Stimulated activated naive CD4-positive, alpha-beta T cell treated with Interleukin-2 at 50 U/mL for 16 hours (primary cell): ENCODE results near the gene SLC6A20.
"Not testable (repeated sequence)": the region's sequence is repeated elsewhere in the genome, so short reads cannot be mapped to it uniquely, and the experiment has no call there.

Experiments used
- DNase-seq: peaks from one replicate; lab custom pipeline; 2025; lab: John Stamatoyannopoulos, UW

The SLC6A20 gene

GRCh38 chr3:45757141-45757540, 39.2 kb downstream of the SLC6A20 start:
- DNase-seq = not testable (repeated sequence)

DNA sequence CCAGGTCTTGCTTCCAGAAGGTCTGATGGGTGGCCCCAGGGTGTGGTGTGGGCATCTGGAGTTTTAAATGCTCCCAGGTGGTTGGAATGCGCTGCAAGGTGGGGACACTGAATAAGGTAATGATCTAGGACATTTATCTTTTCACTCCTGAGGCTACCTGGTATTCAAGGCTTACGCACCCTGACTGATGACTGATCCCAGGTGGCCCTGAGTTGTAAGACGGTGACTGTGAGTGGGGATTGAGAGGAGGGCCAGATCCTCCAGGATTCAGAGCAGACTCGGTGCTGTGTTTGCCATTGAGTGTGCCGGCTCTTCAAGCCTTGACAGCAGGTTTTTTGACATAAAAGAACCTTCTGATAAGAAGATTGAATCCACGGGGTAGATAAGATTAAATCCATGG, 40.3 kb downstream of the SLC6A20 start:
- DNase-seq = no peak

GRCh38 chr3:45754461-45754860, 41.9 kb downstream of the SLC6A20 start:
- DNase-seq = no peak

GRCh38 chr3:45753095-45753494, 43.2 kb downstream of the SLC6A20 start:
- DNase-seq = no peak

- DNase-seq = no peak
These were observed 44.6 kb downstream of the SLC6A20 start for GRCh38 chr3:45751537-45752242.

DNA sequence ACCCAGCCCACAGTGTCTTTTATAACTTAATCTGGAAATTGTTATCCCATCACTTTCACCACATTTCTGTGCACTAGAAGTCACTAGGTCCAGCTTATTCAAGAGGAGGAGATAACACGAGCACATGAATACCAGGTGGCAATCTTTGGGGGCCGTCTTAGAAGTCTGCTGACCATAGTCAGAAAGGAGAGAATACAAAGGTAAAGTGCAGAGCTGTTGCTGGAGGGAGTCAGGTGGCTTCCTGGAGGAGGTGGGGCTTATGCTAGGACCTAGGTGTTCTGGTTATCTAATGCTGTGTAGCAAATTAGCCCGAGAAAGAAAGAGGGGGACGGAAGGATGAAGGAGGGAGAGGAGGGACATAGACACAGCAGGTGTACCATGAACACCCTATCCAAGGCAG, 46.5 kb downstream of the SLC6A20 start:
- DNase-seq = no peak

GRCh38 chr3:45749036-45749600, 47.2 kb downstream of the SLC6A20 start:
- DNase-seq = not testable (repeated sequence)

DNA sequence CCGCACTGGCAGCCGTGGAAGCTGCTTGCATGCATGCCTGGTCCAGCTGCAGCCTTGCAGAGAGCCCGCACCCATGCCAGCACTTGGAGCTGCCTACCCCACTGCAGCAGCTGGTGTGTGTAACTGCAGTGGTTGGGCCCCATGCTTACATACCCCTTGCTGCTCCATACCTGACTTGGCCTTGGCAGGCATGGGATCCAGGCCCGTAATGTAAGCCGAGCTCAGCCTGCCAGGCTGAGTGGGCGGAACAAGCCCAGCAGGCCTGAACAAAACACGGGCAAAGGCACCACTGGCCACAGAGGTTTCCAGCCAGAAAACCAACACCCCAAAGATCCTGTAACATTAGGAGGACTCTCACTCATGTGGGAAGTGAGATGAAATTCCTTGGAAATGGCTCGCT, 48.3 kb downstream of the SLC6A20 start:
- no peak for DNase-seq

DNA sequence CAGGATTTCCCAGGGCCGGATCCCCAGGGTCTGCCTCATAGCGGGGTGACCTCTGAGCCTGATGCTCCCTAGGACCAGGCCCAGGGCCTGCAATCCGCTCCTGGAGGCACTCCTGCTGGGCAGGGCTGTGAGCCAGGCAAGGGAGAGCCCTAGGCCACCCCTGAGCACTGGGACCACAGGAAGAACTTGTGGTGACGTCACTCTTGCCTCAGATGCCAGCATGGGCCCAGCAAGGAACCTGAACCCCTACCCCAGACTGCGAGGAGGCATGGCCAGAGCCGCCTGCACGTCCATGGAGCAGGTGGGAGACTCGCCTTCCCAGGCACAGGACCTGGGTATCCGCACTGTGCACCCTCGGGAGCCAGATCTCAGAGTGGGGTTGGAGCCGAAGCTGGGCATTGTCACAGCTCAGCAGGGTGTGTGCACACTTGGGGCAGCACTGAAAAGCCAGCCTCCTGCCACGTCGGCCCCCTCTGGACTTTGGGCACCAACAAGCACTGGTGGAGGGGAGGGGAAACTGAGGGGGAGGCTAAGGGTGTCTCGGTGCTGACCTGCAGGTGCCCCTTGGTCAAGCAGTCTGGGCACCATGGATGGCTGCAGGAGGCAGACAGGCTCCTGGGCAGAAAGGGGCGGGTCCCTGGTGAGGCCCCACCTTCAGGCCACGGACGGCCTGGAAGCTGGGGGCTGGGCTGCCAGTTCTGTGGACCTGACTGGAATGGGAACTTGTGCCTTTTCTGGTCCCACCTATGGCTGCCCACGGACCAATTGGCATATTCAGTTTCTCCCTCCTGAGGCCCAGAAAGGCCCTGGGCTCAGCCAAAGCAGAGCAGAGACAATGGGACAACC, 49.3 kb downstream of the SLC6A20 start:
- no peak for DNase-seq

DNA sequence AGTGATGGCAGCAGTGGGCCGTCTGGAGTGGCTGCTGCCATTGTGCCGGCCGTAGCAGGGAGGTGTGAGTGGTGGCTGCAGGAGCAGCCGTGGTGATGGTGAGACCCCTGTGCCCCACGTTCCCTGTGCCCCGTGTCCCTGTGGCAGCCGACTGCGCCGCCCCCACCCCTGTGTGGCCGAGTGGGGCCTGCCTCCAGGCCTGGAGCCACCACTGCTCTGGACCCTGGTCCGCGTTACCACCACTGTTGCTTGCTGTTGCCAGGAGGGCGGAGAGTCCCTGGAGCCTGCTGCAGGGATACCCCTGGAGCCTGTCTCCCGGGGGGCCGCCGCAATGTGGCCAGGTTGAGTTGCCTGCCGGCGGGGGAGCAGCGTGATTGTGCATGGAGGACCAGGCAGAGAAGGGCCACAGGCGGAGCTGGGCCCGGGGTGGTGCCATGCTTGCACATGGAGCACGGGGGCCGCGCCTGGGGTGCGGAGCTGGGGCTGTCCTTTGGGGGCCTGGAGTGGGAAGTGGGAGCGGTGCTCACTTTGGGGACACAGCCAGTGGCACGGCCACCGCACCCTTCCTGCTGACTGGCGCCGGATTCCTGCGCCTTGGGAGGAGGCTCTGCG, 50.1 kb downstream of the SLC6A20 start:
- no peak for DNase-seq

- DNase-seq = no peak
These were observed 53.8 kb downstream of the SLC6A20 start for GRCh38 chr3:45742461-45743089.

- DNase-seq = no peak
These were observed 54.4 kb downstream of the SLC6A20 start for GRCh38 chr3:45741742-45742460.

DNA sequence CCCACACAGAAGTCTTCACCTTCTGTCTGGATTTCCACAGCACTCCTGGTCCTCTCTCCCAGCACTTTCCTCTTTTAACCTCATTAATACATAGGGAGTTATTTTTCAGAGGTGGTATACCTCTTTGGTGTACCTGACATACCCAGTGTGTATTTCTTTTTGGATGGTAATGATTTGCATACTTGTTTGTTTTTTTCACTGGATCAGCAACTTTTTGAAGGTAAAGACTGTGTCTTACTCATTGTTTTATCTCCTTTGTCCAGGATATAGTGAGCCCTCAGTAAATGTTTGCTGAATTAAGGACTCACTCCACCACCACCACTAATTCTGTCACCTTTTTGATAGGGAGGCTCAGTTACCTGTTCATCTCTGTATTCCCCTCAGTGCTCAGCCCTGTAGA, 55.1 kb downstream of the SLC6A20 start:
- DNase-seq = no peak

DNA sequence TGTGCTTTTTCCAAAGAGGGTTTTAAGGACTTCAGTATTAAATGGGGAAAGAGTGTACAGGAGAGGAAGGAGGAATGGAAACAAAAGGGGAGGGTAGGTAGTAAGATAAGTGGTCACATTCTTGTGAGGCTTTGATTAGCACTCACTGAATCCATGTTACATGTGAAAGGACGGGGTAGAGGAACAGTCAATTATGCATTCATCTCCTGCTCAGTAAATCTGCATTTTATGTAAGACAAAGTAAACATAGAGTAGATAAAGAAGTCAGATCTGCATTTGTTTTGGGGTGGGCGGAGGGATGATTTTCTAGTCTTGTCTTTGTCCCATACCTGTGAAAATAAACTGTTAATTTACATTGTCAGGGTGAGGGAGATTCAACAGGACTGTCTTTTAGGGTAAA, 56.3 kb downstream of the SLC6A20 start:
- DNase-seq = no peak

- DNase-seq = no peak
These were observed 59.1 kb downstream of the SLC6A20 start for GRCh38 chr3:45737234-45737633.

GRCh38 chr3:45736707-45737106, 59.6 kb downstream of the SLC6A20 start:
- no peak for DNase-seq

GRCh38 chr3:45730409-45731154, 65.8 kb downstream of the SLC6A20 start:
- DNase-seq = no peak

- no peak for DNase-seq
These were observed 66.7 kb downstream of the SLC6A20 start for GRCh38 chr3:45729614-45730013.

- DNase-seq = no peak
These were observed 71.4 kb downstream of the SLC6A20 start for GRCh38 chr3:45724911-45725310.

DNA sequence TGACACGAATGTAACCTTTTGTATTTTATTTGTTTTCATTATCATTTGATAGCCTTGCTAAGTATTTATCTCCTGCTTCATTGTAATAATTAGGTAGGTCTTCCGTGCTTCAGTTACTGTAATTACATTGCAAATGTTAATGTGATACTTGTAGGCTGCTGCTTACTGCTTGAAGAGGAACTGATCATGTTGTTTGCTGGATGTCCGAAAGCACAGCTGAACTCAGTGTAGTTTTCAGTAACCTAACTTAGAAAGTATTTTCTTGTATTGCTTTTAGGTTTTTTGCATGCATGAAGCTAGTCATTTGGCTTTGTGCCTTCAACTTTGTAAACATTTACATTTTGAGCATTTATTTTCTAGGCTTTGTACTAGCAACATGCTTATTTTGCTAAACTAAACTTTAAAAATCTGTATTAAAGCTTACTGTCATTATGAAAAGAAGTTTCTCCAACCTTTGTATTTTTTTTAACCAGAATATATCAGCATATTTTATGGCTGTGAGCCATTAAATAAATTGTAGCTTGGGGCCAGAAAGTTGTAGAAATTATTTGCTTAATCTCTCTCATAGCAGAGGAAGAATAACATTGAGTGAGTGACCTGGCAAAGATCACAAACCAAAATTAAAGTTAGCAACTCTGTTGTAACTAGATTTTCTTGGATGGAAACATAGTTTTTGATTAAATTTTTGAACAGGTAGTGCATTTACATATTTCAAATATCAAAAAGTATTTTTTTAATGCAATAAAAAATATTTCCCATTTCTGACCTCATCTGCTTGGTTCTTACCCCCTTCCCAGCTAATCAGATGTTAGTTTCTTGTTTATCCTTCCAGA, 76.5 kb downstream of the SLC6A20 start:
- DNase-seq = no peak
